ENCODE results near the gene SPRY4.
A peak's percentile ranks its signal among the peaks of the same experiment; 100 is the strongest.
"Not testable (repeated sequence)": the region's sequence is repeated elsewhere in the genome, so short reads cannot be mapped to it uniquely, and the experiment has no call there.

SPRY4 gene

DNA sequence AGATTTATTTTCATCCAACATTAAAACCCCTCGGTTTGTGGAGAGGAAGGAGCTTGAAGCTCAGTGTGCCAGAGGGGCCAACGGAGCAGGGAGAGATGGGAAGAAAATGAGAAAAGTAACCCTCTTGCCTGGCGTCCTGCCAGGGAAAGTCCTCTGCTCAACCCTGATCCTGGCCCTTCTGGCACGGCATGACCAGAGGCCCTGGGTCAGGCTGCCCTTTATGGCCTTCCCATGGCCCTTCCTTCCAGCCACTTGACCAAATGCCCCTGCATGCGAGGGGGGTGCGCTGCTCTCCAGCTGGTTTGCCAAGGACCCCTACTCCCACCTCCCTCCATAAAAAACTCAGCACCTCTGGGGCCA is 43.8 kb downstream of the SPRY4 start:
- no peak for DNase-seq (ENCODE audit: low read depth)
- H3K4me3 ChIP-seq (replicated peaks; ENCODE audit: low read depth, low read length): no peak overlapping the region
- TF ChIP-seq, protein P1, sequence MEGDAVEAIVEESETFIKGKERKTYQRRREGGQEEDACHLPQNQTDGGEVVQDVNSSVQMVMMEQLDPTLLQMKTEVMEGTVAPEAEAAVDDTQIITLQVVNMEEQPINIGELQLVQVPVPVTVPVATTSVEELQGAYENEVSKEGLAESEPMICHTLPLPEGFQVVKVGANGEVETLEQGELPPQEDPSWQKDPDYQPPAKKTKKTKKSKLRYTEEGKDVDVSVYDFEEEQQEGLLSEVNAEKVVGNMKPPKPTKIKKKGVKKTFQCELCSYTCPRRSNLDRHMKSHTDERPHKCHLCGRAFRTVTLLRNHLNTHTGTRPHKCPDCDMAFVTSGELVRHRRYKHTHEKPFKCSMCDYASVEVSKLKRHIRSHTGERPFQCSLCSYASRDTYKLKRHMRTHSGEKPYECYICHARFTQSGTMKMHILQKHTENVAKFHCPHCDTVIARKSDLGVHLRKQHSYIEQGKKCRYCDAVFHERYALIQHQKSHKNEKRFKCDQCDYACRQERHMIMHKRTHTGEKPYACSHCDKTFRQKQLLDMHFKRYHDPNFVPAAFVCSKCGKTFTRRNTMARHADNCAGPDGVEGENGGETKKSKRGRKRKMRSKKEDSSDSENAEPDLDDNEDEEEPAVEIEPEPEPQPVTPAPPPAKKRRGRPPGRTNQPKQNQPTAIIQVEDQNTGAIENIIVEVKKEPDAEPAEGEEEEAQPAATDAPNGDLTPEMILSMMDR (IDR thresholded peaks at IDR 0.05; ENCODE audit: low read length, missing control alignments): no peak

DNA sequence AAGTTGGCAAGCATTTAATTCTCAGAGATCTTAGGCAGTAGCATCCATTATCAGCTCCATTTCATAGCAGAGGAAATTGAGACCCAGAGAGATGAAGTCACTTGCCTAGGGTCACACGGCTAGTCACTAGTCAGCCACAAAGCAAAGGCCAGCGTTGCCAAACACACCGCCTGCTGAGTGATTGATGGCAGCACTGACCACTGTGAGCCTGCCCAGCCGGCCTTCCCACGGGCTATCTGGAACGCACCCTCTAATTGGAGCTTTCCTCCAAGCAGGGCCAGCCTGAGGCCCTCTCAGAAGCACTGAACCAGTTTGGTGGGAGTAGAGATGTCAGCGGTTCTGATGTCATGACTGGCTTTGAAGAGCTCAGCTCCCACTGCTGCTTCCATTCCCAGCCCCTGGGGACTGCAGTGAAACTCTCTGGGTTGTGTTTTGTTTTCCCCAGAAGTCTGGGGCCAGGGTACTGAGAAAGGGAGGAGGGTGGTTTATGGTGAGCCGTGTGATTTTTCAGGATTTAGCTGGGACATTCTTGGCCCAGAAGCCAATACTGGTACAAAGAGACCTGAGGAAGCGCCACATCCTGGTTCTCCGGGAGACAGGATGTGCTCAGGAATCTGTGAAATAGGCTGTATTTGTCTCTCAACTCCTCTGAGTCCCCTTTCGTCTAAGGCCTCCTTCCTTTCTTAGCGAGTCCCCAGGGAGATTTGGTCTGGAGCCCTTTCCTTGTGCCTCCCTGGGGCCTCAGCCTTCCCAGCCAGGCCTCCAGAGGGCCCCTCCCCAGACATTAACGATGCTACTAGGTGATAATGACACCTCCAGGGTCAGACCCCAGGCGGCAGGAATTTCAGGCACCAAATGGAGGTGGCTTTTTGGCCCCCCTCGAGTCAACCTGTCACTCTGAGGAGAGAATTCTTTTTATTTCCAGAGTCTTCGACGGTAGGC is 44.5 kb downstream of the SPRY4 start:
- peak; percentile 83 for DNase-seq (ENCODE audit: low read depth)
- no peak overlapping the region for H3K4me3 ChIP-seq (replicated peaks; ENCODE audit: low read depth, low read length)
- TF ChIP-seq, protein P1 (IDR thresholded peaks at IDR 0.05; ENCODE audit: low read length, missing control alignments): no peak

DNA sequence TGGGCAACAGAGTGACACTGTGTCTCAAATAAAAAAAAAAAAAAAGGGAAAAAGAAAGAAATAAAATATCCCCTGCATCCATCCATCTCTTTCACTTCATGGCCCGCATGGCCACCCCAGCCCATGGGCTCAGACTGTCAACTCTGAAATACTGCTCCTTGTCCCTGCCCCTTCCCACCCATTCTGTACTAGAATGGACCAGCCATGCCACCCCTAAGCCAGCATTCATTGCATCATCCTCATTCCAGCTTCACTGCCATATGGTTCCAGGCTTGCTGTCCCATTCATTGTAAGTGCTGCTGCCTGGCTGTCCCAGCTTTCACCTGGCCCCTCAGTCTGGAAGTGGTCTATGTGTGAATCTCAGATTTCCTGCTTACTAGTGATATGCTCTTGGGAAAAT is 46.2 kb downstream of the SPRY4 start:
- no peak for DNase-seq (ENCODE audit: low read depth)
- TF ChIP-seq, protein P1 (IDR thresholded peaks at IDR 0.05; ENCODE audit: low read length, missing control alignments): no peak
- no peak overlapping the region for H3K4me3 ChIP-seq (replicated peaks; ENCODE audit: low read depth, low read length)

DNA sequence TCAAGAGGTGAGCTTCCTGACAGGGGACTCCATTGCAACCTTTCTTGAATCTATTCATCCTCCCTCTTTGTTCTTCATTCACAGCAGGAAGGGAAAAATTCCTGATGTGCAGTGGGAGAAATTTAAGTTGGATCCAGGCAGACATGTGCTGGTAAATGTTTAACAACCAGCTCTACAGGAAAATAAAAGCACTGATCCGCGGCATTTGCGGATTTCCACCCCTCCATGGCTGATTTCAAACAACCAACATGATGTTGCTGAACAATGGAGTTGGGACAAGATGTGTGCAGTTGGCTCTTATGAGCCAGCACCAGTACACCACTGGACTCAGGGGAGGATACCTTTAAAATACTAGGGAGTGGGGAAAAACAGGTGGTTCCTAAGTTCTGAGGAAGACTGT is 47.0 kb downstream of the SPRY4 start:
- DNase-seq (ENCODE audit: low read depth): no peak
- TF ChIP-seq, protein P1 (IDR thresholded peaks at IDR 0.05; ENCODE audit: low read length, missing control alignments): no peak
- H3K4me3 ChIP-seq (replicated peaks; ENCODE audit: low read depth, low read length): no peak overlapping the region

DNA sequence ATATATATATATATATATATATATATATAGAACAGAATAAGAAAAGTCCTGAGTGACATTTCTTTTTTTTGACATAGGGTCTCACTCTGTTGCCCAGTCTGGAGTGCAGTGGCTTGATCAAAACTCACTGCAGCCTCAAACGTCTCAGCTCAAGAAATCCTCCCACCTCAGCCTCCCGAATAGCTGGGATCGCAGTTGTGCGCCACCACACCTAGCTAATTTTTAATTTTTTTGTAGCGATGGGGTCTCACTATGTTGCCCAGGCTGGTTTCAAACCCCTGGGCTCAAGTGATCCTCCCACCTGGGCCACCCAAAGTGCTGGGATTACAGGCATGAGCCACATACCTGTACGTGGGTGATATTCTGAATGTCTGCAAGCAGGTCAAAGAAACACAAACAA is 48.3 kb downstream of the SPRY4 start:
- TF ChIP-seq, protein P1 (IDR thresholded peaks at IDR 0.05; ENCODE audit: low read length, missing control alignments): no peak
- DNase-seq (ENCODE audit: low read depth): no peak
- no peak overlapping the region for H3K4me3 ChIP-seq (replicated peaks; ENCODE audit: low read depth, low read length)

DNA sequence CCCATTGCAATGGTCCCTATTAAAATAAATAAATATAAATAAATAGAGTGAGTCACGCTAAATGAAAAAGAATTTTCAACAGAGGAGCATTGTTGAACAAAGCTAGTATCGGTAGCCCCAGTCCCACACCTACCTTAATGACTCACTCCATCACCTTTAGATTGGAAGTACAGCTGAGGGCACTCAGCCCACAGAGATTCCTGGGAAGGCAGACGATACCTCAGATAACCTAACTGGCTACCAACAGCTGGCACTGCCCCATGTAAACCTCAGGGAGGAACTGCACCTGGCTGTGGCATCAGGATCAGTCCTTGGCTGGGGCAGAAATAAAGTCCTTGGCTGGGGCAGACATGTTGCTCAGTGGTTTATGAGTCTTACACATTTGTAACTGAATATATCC is 49.3 kb downstream of the SPRY4 start:
- DNase-seq (ENCODE audit: low read depth): no peak
- no peak overlapping the region for H3K4me3 ChIP-seq (replicated peaks; ENCODE audit: low read depth, low read length)
- TF ChIP-seq, protein P1 (IDR thresholded peaks at IDR 0.05; ENCODE audit: low read length, missing control alignments): no peak

DNA sequence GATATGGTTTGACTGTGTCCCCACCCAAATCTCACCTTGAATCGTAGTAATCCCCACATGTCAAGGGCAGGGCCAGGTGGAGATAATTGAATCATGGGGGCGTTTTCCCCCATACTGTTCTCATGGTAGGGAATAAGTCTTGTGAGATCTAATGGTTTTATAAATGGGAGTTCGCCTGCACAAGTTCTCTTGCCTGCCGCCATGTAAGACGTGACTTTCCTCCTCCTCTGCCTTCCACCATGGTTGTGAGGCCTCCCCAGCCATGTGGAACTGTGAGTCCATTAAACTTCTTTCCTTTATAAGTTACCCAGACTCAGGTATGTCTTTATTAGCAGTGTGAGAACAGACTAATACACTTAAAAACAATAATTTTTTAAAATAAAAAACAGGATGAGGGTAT is 52.2 kb downstream of the SPRY4 start:
- DNase-seq (ENCODE audit: low read depth); H3K4me3 ChIP-seq (replicated peaks; ENCODE audit: low read depth, low read length): not testable (repeated sequence)

DNA sequence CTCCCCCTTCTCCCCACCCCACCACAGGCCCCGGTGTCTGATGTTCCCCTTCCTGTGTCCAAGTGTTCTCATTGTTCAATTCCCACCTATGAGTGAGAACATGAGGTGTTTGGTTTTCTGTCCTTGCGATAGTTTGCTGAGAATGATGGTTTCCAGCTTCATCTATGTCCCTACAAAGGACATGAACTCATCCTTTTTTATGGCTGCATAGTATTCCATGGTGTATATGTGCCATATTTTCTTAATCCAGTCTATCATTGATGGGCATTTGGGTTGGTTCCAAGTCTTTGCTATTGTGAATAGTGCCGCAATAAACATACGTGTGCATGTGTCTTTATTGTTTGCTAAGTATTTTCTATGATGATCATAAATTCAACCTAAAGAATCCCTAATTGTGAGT is 60.7 kb downstream of the SPRY4 start:
- DNase-seq (ENCODE audit: low read depth); H3K4me3 ChIP-seq (replicated peaks; ENCODE audit: low read depth, low read length): not testable (repeated sequence)

Measured in fibroblast of pulmonary artery (primary cell).